ENCODE results near the gene ABHD14A.

Gene ABHD14A

GRCh38 chr3:51953445-51953844 lies 21.4 kb upstream of the ABHD14A start:
- Histone ChIP-seq H3K23ac (ENCODE audit: low read length in 2 of 2) (no peak overlapping the region), H3K4me3 (ENCODE audit: insufficient read depth in 1 of 2, low read depth in 1 of 2, low read length in 2 of 2) (no peak overlapping the region), H3K27me3 (ENCODE audit: control insufficient read depth in 1 of 2, insufficient read depth in 1 of 2, low read length in 2 of 2) (peaks cover 4 to 13% of the 10 kb centered on the region in 2 experiments), H3K9ac (ENCODE audit: low read length) (no peak overlapping the region), H3K36me3 (ENCODE audit: control insufficient read depth in 1 of 2, insufficient read depth in 2 of 2, low read depth in 1 of 2, low read length in 2 of 2) (peaks cover 26 to 42% of the 10 kb centered on the region in 2 experiments), H2BK15ac (ENCODE audit: low read depth, poor library complexity, severe bottlenecking) (no peak overlapping the region), H3K18ac (ENCODE audit: low read depth in 1 of 2, low read length in 2 of 2) (no peak overlapping the region), H3K14ac (ENCODE audit: low read length in 2 of 2) (no peak overlapping the region), H2AK5ac (ENCODE audit: low read length, severe bottlenecking) (no peak overlapping the region), H3K27ac (ENCODE audit: low read length, poor library complexity, severe bottlenecking) (no peak overlapping the region), H3K4me2 (ENCODE audit: low read length, poor library complexity, severe bottlenecking) (no peak overlapping the region), H3K4ac (ENCODE audit: low read depth in 1 of 2, low read length in 2 of 2) (no peak overlapping the region), H2BK120ac (ENCODE audit: low read depth, low read length) (no peak overlapping the region), H3K4me1 (ENCODE audit: control insufficient read depth, insufficient read depth, low read depth, low read length) (peaks cover 18% of the 10 kb centered on the region), H4K8ac (ENCODE audit: low read length) (no peak overlapping the region), H3K9me3 (ENCODE audit: control insufficient read depth, low read length) (no peaks in the 10 kb centered on the region), H3K79me1 (replicated peaks; ENCODE audit: low read length, poor library complexity, severe bottlenecking) (no peaks in the 10 kb centered on the region), H2AFZ (ENCODE audit: low read depth, low read length) (no peak overlapping the region), H2BK12ac (ENCODE audit: low read length in 2 of 2) (no peak overlapping the region), H2BK5ac (ENCODE audit: low read depth, low read length, poor library complexity, severe bottlenecking) (no peak overlapping the region), H4K91ac (ENCODE audit: low read length) (no peak overlapping the region)
- peak; percentile 59 for DNase-seq
- 76% methylated on average over 1 of the region's 3 CpGs for WGBS

- Histone ChIP-seq H3K4me3 (ENCODE audit: insufficient read depth in 1 of 2, low read depth in 1 of 2, low read length in 2 of 2) (no peak overlapping the region), H3K18ac (ENCODE audit: low read depth in 1 of 2, low read length in 2 of 2) (no peak overlapping the region), H4K91ac (ENCODE audit: low read length) (no peak overlapping the region), H3K23ac (ENCODE audit: low read length in 2 of 2) (no peak overlapping the region), H3K27ac (ENCODE audit: low read length, poor library complexity, severe bottlenecking) (no peak overlapping the region), H3K9me3 (ENCODE audit: control insufficient read depth, low read length) (no peaks in the 10 kb centered on the region), H3K4ac (ENCODE audit: low read depth in 1 of 2, low read length in 2 of 2) (no peak overlapping the region), H2BK15ac (ENCODE audit: low read depth, poor library complexity, severe bottlenecking) (no peak overlapping the region), H3K9ac (ENCODE audit: low read length) (no peak overlapping the region), H2AK5ac (ENCODE audit: low read length, severe bottlenecking) (no peak overlapping the region), H2AFZ (ENCODE audit: low read depth, low read length) (no peak overlapping the region), H2BK12ac (ENCODE audit: low read length in 2 of 2) (no peak overlapping the region), H3K4me1 (ENCODE audit: control insufficient read depth, insufficient read depth, low read depth, low read length) (peaks cover 18% of the 10 kb centered on the region), H3K36me3 (ENCODE audit: control insufficient read depth in 1 of 2, insufficient read depth in 2 of 2, low read depth in 1 of 2, low read length in 2 of 2) (peaks cover 30 to 42% of the 10 kb centered on the region in 2 experiments), H3K14ac (ENCODE audit: low read length in 2 of 2) (no peak overlapping the region), H3K4me2 (ENCODE audit: low read length, poor library complexity, severe bottlenecking) (no peak overlapping the region), H2BK5ac (ENCODE audit: low read depth, low read length, poor library complexity, severe bottlenecking) (no peak overlapping the region), H3K27me3 (ENCODE audit: control insufficient read depth in 1 of 2, insufficient read depth in 1 of 2, low read length in 2 of 2) (peaks cover 4 to 13% of the 10 kb centered on the region in 2 experiments), H3K79me1 (replicated peaks; ENCODE audit: low read length, poor library complexity, severe bottlenecking) (no peaks in the 10 kb centered on the region), H4K8ac (ENCODE audit: low read length) (no peak overlapping the region), H2BK120ac (ENCODE audit: low read depth, low read length) (no peak overlapping the region)
- DNase-seq, result no peak
- WGBS, result 88% methylated on average over 6 of the region's 6 CpGs
These were observed 20.8 kb upstream of the ABHD14A start for GRCh38 chr3:51954105-51954504.

GRCh38 chr3:51954713-51955112 lies 20.2 kb upstream of the ABHD14A start:
- H2AK5ac ChIP-seq (ENCODE audit: low read length, severe bottlenecking), result no peak overlapping the region
- H2BK15ac ChIP-seq (ENCODE audit: low read depth, poor library complexity, severe bottlenecking), result no peak overlapping the region
- no peak overlapping the region for H2BK120ac ChIP-seq (ENCODE audit: low read depth, low read length)
- no peaks in the 10 kb centered on the region for H3K9me3 ChIP-seq (ENCODE audit: control insufficient read depth, low read length)
- no peak overlapping the region for H2BK5ac ChIP-seq (ENCODE audit: low read depth, low read length, poor library complexity, severe bottlenecking)
- H3K79me1 ChIP-seq (replicated peaks; ENCODE audit: low read length, poor library complexity, severe bottlenecking), result no peaks in the 10 kb centered on the region
- H3K23ac ChIP-seq (ENCODE audit: low read length in 2 of 2), result no peak overlapping the region
- H3K4me1 ChIP-seq (ENCODE audit: control insufficient read depth, insufficient read depth, low read depth, low read length), result peaks cover 18% of the 10 kb centered on the region
- no peak overlapping the region for H3K14ac ChIP-seq (ENCODE audit: low read length in 2 of 2)
- H3K4me2 ChIP-seq (ENCODE audit: low read length, poor library complexity, severe bottlenecking), result no peak overlapping the region
- no peak overlapping the region for H3K4ac ChIP-seq (ENCODE audit: low read depth in 1 of 2, low read length in 2 of 2)
- no peak overlapping the region for H3K18ac ChIP-seq (ENCODE audit: low read depth in 1 of 2, low read length in 2 of 2)
- H3K27me3 ChIP-seq (ENCODE audit: control insufficient read depth in 1 of 2, insufficient read depth in 1 of 2, low read length in 2 of 2), result peaks cover 4 to 13% of the 10 kb centered on the region in 2 experiments
- H4K8ac ChIP-seq (ENCODE audit: low read length), result no peak overlapping the region
- H3K4me3 ChIP-seq (ENCODE audit: insufficient read depth in 1 of 2, low read depth in 1 of 2, low read length in 2 of 2), result no peak overlapping the region
- no peak for DNase-seq
- peaks cover 34 to 42% of the 10 kb centered on the region in 2 experiments for H3K36me3 ChIP-seq (ENCODE audit: control insufficient read depth in 1 of 2, insufficient read depth in 2 of 2, low read depth in 1 of 2, low read length in 2 of 2)
- no peak overlapping the region for H2AFZ ChIP-seq (ENCODE audit: low read depth, low read length)
- no peak overlapping the region for H2BK12ac ChIP-seq (ENCODE audit: low read length in 2 of 2)
- no peak overlapping the region for H3K27ac ChIP-seq (ENCODE audit: low read length, poor library complexity, severe bottlenecking)
- H3K9ac ChIP-seq (ENCODE audit: low read length), result no peak overlapping the region
- no peak overlapping the region for H4K91ac ChIP-seq (ENCODE audit: low read length)
- WGBS, result 96% methylated on average over 1 of the region's 1 CpG

- no peak within 1 kb of the TSS for H2BK5ac ChIP-seq (ENCODE audit: low read depth, low read length, poor library complexity, severe bottlenecking)
- H2BK120ac ChIP-seq (ENCODE audit: low read depth, low read length), result no peak within 1 kb of the TSS
- peaks cover 18% of the 10 kb centered on the region for H3K4me1 ChIP-seq (ENCODE audit: control insufficient read depth, insufficient read depth, low read depth, low read length)
- H3K79me1 ChIP-seq (replicated peaks; ENCODE audit: low read length, poor library complexity, severe bottlenecking), result no peaks in the 10 kb centered on the region
- peak within 1 kb of the TSS; percentile 87 for H3K4me2 ChIP-seq (ENCODE audit: low read length, poor library complexity, severe bottlenecking)
- WGBS, result 46% methylated on average over 14 of the region's 33 CpGs
- H3K9me3 ChIP-seq (ENCODE audit: control insufficient read depth, low read length), result no peaks in the 10 kb centered on the region
- H3K27me3 ChIP-seq (ENCODE audit: control insufficient read depth in 1 of 2, insufficient read depth in 1 of 2, low read length in 2 of 2), result peaks cover 4 to 13% of the 10 kb centered on the region in 2 experiments
- H3K4ac ChIP-seq (ENCODE audit: low read depth in 1 of 2, low read length in 2 of 2), result peak within 1 kb of the TSS in 1 of 2 experiments; percentile 38
- H3K23ac ChIP-seq (ENCODE audit: low read length in 2 of 2), result peak within 1 kb of the TSS in 1 of 2 experiments; percentile 87
- no peak within 1 kb of the TSS for H2BK15ac ChIP-seq (ENCODE audit: low read depth, poor library complexity, severe bottlenecking)
- H3K27ac ChIP-seq (ENCODE audit: low read length, poor library complexity, severe bottlenecking), result no peak within 1 kb of the TSS
- H2BK12ac ChIP-seq (ENCODE audit: low read length in 2 of 2), result peak within 1 kb of the TSS in 1 of 2 experiments; percentile 50
- no peak for DNase-seq
- H4K91ac ChIP-seq (ENCODE audit: low read length), result no peak within 1 kb of the TSS
- H2AFZ ChIP-seq (ENCODE audit: low read depth, low read length), result peak within 1 kb of the TSS; percentile 6
- peak within 1 kb of the TSS in 1 of 2 experiments; percentile 44 for H3K4me3 ChIP-seq (ENCODE audit: insufficient read depth in 1 of 2, low read depth in 1 of 2, low read length in 2 of 2)
- peak within 1 kb of the TSS; percentile 85 for H4K8ac ChIP-seq (ENCODE audit: low read length)
- peak within 1 kb of the TSS; percentile 59 to 71 for H3K18ac ChIP-seq (ENCODE audit: low read depth in 1 of 2, low read length in 2 of 2)
- peaks cover 40 to 42% of the 10 kb centered on the region in 2 experiments for H3K36me3 ChIP-seq (ENCODE audit: control insufficient read depth in 1 of 2, insufficient read depth in 2 of 2, low read depth in 1 of 2, low read length in 2 of 2)
- H3K9ac ChIP-seq (ENCODE audit: low read length), result no peak within 1 kb of the TSS
- peak within 1 kb of the TSS; percentile 24 for H2AK5ac ChIP-seq (ENCODE audit: low read length, severe bottlenecking)
- H3K14ac ChIP-seq (ENCODE audit: low read length in 2 of 2), result peak within 1 kb of the TSS in 1 of 2 experiments; percentile 46
These were observed 19.5 kb upstream of the ABHD14A start, which contains the start of gene GPR62 for GRCh38 chr3:51955175-51955892. TSS of gene GPR62 (plus strand) at chr3:51955381. CDS start at chr3:51955653, 272 bp downstream.

All from mesenchymal stem cell (in vitro differentiated cells and primary cell).